DOHH2 (cell line): Measurements from ENCODE around the gene VEGFA.

Experiments used
- EZH2phosphoT487 ChIP-seq: fragments of 200-600 bp; sonication (generic); IDR thresholded peaks from 2 replicates; pipeline ENCODE4 v1.6.1; 2017; ENCODE audit warnings: borderline replicate concordance, mild to moderate bottlenecking, antibody characterized with exemption, low read length, moderate library complexity, mixed read lengths
- TF ChIP-seq, protein P1 (sequence below): fragments of 200-600 bp; sonication (generic); IDR thresholded peaks from one replicate; pipeline ENCODE4 v1.5.1; 2014; ENCODE audit warnings: antibody characterized with exemption, mild to moderate bottlenecking, low read depth, low read length; ENCODE audit not compliant: poor library complexity, severe bottlenecking

DNA sequence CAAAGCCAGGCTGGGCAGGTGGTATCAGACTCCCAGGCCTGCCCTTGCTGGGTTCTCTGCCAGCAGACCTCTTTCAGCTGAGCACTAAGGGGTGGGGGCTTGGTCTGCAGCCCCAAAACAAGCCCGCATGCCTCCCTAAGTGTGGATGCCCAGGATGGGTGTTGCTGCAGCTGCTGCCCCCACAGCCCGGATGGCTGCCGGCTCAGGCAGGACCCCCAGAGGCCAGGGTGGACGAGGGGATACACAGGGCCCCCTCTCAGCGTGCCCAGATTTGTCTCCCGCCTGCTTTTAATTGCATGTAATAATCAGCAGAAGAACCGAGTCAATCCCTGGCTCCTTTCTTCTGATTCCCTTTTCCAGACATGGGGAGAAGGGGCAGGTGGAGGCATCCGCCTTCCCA is 60.8 kb downstream of the VEGFA start:
- TF ChIP-seq, protein P1, sequence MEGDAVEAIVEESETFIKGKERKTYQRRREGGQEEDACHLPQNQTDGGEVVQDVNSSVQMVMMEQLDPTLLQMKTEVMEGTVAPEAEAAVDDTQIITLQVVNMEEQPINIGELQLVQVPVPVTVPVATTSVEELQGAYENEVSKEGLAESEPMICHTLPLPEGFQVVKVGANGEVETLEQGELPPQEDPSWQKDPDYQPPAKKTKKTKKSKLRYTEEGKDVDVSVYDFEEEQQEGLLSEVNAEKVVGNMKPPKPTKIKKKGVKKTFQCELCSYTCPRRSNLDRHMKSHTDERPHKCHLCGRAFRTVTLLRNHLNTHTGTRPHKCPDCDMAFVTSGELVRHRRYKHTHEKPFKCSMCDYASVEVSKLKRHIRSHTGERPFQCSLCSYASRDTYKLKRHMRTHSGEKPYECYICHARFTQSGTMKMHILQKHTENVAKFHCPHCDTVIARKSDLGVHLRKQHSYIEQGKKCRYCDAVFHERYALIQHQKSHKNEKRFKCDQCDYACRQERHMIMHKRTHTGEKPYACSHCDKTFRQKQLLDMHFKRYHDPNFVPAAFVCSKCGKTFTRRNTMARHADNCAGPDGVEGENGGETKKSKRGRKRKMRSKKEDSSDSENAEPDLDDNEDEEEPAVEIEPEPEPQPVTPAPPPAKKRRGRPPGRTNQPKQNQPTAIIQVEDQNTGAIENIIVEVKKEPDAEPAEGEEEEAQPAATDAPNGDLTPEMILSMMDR: no peak
- TF ChIP-seq EZH2phosphoT487: no peak
